Cardiac fibroblast (primary cell): Measurements from ENCODE around the gene HS3ST3A1.

Experiments
- DNase-seq, 2 donors: peaks; one replicate each; pipeline versions ENCODE4 v3.0.0 to v3.0.0-alpha.2; 2010; ENCODE audit warnings: low read depth in 2 of 2
- H3K4me3 ChIP-seq, 2 donors: replicated peaks in 1 of 2; 1 replicate in 1 of 2; 2 replicates in 1 of 2; pipeline ENCODE4 v1.5.1; 2011; ENCODE audit warnings: low read depth in 2 of 2, low read length in 2 of 2, mild to moderate bottlenecking in 2 of 2, moderate library complexity in 1 of 2
- TF ChIP-seq, protein P1 (sequence below): IDR thresholded peaks from one replicate; pipeline ENCODE4 v1.5.1; 2011; ENCODE audit warnings: low read depth, mild to moderate bottlenecking, low read length, inconsistent platforms

HS3ST3A1 gene

DNA sequence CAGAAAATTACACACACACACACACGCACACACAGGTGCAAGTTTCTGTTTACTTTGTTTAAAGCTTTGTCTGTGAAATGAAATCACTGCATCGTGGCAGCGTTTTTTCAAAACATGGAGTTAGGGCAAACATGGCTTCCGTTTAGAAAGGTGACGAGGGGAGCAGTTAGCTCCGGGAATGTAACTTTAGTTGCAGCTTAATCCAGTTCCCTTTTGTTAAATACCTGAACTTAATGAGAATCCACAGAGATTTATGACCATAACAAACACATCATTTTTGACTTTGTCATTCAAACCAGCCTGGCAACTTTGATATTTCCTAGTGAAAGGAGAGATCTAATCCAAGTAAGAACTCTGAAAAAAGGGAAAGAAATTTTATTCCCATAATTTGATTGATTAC lies 12.1 kb downstream of the HS3ST3A1 start:
- no peak for DNase-seq
- TF ChIP-seq, protein P1, sequence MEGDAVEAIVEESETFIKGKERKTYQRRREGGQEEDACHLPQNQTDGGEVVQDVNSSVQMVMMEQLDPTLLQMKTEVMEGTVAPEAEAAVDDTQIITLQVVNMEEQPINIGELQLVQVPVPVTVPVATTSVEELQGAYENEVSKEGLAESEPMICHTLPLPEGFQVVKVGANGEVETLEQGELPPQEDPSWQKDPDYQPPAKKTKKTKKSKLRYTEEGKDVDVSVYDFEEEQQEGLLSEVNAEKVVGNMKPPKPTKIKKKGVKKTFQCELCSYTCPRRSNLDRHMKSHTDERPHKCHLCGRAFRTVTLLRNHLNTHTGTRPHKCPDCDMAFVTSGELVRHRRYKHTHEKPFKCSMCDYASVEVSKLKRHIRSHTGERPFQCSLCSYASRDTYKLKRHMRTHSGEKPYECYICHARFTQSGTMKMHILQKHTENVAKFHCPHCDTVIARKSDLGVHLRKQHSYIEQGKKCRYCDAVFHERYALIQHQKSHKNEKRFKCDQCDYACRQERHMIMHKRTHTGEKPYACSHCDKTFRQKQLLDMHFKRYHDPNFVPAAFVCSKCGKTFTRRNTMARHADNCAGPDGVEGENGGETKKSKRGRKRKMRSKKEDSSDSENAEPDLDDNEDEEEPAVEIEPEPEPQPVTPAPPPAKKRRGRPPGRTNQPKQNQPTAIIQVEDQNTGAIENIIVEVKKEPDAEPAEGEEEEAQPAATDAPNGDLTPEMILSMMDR, result no peak
- H3K4me3 ChIP-seq, result no peak overlapping the region

DNA sequence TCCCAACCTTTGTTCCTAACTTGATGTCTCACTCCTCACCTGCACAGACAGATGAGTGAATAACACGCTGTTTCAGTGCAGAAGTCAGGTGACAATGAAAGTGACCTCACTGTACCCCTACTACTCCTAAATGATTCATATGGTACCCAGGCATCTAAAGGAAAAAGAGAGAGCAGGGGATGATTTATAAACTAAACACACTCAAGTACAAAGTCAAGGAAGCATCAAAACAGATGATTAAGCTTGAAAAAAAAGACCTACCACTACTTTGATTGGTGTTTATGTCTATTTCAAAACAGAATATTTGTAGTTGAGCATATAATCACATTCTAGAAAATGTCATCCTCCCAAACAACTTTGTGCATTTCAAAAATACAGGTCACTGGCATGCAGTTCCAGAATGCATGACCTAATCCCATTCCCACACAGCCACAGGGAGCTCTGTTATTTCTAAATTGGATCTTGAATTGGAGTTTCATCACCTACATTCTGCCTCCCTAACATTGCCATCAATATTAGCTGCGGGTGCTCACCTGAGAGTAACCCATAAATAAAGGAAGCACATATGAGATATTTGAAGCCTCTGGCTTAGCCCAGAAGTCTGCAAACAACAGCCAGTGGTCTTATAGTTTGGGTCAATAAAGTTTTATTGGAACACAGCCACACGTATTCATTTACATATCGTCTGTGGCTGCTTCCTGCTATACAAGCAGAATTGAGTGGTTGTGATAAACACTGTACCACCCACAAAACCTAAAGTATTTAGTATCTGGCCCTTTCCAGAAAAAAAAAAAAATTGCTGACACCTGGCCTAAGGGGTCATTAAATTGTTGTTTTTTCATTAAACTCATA lies 14.0 kb downstream of the HS3ST3A1 start:
- TF ChIP-seq, protein P1, result no peak
- no peak for DNase-seq
- H3K4me3 ChIP-seq, result no peak overlapping the region

DNA sequence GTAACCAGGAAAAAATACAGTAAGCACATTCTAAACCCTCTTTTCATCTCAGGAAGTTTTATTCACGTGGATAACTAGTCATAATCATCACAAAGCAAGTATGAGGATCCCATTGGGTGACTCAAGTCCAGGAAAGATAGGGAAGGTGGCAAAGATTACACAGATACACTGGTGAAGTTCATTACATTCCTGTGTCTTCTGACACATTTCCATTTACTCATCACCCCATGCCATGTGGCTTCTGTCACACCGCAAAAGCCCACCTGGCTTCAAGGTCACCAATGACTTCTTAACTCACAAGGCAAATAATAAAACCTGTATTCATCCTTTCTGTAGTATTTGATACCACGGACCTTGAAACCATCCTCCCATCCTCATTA lies 17.0 kb downstream of the HS3ST3A1 start:
- peak in 1 of 2 donors; percentile 57 for DNase-seq
- no peak overlapping the region for H3K4me3 ChIP-seq
- TF ChIP-seq, protein P1, result no peak

DNA sequence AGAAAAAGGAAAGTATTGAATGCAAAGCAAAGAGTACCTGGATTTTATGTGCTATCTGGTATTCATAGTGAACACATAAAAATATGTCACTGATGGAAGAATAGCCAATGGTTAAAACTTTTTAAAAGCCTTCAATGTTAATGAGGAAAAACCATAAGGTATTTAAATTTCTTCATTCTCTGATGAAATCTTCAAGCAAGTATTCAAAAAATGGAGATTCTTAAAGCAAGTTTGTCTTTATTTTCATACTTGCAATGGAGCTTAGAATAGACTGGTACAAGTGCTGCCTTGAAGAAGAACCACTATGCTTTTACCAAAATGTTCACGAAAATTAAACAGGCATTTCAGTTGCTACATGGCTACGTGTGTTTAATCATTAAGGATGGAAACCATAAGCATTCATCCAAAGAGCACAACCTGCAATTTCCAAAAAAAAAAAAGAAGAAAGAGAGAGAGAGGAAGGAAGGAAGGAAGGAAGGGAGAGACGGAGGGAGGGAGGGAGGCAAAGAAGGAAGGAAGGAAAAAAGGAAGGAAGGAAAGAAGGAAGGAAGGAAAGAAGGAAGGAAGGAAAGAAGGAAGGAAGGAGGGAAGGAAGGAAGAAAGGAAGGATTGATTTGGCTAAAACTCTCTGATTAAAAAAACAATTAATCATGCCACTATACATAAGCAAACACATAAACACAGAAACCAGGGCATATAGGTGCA lies 17.6 kb downstream of the HS3ST3A1 start:
- DNase-seq, result no peak
- H3K4me3 ChIP-seq, result no peak overlapping the region
- TF ChIP-seq, protein P1, result no peak

DNA sequence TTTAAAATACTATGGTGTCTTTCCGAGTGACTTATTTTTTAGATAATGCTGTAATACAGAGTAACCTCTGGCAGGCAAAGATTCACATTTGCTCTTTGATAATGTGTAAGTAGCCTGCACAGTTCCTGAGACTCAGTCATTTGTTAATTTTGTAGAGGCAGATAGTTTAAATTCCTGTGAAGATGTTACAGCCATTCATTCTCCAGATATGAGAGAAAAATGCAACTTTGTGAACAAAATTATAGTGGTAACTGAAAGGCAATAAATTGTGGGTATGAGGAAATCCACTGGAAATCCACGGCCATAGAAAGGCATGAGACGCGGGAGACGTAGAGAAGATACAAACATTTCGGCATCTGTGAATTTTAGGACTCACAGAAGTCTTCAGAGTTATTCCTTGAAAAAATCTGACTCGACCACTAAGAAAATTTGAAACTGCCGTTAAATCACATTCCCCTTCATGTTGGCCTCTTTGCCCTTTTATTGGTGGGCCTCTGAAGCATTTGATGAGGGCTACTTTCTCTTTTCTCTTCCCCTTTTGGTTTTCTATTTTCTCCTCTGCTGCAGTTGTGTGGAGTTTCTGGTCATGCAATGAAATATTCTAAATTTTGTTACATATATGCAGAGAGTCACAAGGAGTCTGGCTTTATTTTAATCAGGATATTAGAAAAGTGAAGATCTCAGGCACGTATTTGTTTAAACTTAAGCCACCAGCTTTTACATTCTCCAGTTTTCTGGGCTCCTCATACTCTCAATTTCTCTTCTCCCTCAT lies 18.8 kb downstream of the HS3ST3A1 start:
- TF ChIP-seq, protein P1, result no peak
- H3K4me3 ChIP-seq, result no peak overlapping the region
- no peak for DNase-seq

DNA sequence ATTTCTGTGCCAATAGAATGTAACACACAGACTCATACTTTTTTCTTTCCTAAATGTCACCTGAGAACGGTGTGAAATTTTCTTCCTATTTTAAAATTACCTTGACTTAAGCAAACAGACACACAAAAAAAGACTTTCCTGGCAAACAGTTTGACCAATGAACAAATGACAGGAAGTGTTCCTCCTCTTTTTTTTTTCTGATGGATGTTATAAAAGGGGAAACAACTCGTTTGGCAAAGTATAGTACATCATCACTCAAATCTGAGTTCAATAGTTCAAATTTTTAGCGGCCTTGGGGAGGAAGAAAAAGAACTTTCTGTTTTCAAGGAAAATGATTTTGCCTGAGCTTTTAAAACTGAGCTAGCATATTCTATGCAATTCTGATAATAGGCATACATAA lies 19.8 kb downstream of the HS3ST3A1 start:
- H3K4me3 ChIP-seq, result no peak overlapping the region
- TF ChIP-seq, protein P1, result no peak
- peak; percentile 34 to 73 for DNase-seq
